Body of pancreas (tissue), 4 donors: Measurements from ENCODE around the gene BABAM2. TPM values are rescaled to one million over a fixed set of nuclear protein-coding genes. Genes with fewer than 3 reads are reported as not detected.

Experiments
- ATAC-seq: fragments of 150-250 bp; one replicate; pipeline ENCODE4 v1.9.1; 2016
- DNase-seq, 4 donors: peaks; one replicate each; pipeline ENCODE4 v3.0.0-alpha.2; 2019
- H3K27ac ChIP-seq, 4 donors: fragments of 200-600 bp; sonication (generic); 1 replicate in 3 of 4; 2 replicates in 1 of 4; pipeline versions ENCODE4 v1.5.1 to v1.6.1; 2016 to 2019; ENCODE audit warnings: mild to moderate bottlenecking in 1 of 4, mixed read lengths in 1 of 4, moderate library complexity in 1 of 4
- H3K27me3 ChIP-seq, 2 donors: fragments of 200-600 bp; sonication (generic); one replicate each; pipeline ENCODE4 v1.6.0; 2016; ENCODE audit warnings: mild to moderate bottlenecking in 1 of 2
- H3K36me3 ChIP-seq, 2 donors: fragments of 200-600 bp; sonication (generic); replicated peaks in 1 of 2; 2 replicates each; pipeline ENCODE4 v1.5.1; 2016; ENCODE audit warnings: low read depth in 2 of 2; ENCODE audit not compliant: insufficient read depth in 1 of 2
- H3K4me1 ChIP-seq: fragments of 200-600 bp; sonication (generic); one replicate; pipeline ENCODE4 v1.6.0; 2016
- H3K4me3 ChIP-seq, 2 donors: fragments of 200-600 bp; sonication (generic); 1 replicate in 1 of 2; 2 replicates in 1 of 2; pipeline ENCODE4 v1.5.1; 2016 to 2019
- H3K9me3 ChIP-seq, 3 donors: fragments of 200-600 bp; sonication (generic); 1 replicate in 2 of 3; 2 replicates in 1 of 3; pipeline ENCODE4 v1.5.1; 2016
- CTCF ChIP-seq, 7 experiments: fragments of 450-650 bp in 4 of 7; fragments of 200-600 bp in 3 of 7; sonication (generic) in 3 of 7; IDR thresholded peaks; one replicate each; pipeline ENCODE4 v1.5.1; 2016 to 2019; ENCODE audit warnings: antibody characterized with exemption in 7 of 7
- POLR2A ChIP-seq, 3 donors: fragments of 450-650 bp; IDR thresholded peaks; one replicate each; pipeline ENCODE4 v1.6.1; 2016; ENCODE audit warnings: antibody characterized with exemption in 3 of 3, mild to moderate bottlenecking in 2 of 3
- WGBS, 2 donors: methylation state at CpG; one replicate each; pipeline ENCODE4 v1.1.5; 2017; 5-methylcytosine and 5-hydroxymethylcytosine counted together
- intact Hi-C: fragments of 100-400 bp; cut with DNase I; formaldehyde crosslinking; loops from one replicate; pipeline ENCODE4 v1.15.1; 2023
- total RNA-seq, 2 donors: library from RNA; depleted of rRNA; stranded (reverse); fragments of >200 nt; gene quantifications; one replicate each; pipeline ENCODE4 v1.1.0, GENCODE V29; 2016

Gene BABAM2
- total RNA-seq, 2 donors from 2014 or later = 20.5 to 22.4 TPM

GRCh38 chr2:28373854-28374253 is 483.3 kb downstream of the BABAM2 start:
- 50 to 56% methylated on average over 4 of the region's 4 CpGs for WGBS, 2 donors
- Histone ChIP-seq H3K4me3 (no peak overlapping the region), H3K4me1 (peaks cover 11% of the 10 kb centered on the region), H3K27me3 (no peaks in the 10 kb centered on the region), H3K36me3 (no peaks in the 10 kb centered on the region), H3K9me3 (no peaks in the 10 kb centered on the region), H3K27ac (no peak overlapping the region)
- DNase-seq (no peak), ATAC-seq (no peak)
- TF ChIP-seq CTCF (IDR thresholded peaks at IDR 0.05) = no peak
- TF ChIP-seq POLR2A (IDR thresholded peaks at IDR 0.05) = no peak
- intact Hi-C loops = no loop called here

- H3K36me3 ChIP-seq = no peaks in the 10 kb centered on the region
- H3K4me1 ChIP-seq = peaks cover 11% of the 10 kb centered on the region
- intact Hi-C loops = no loop called here
- ATAC-seq (no peak), DNase-seq (no peak)
- WGBS, 2 donors = 75 to 92% methylated on average over 4 to 5 of the region's 5 CpGs
- no peak for TF ChIP-seq POLR2A (IDR thresholded peaks at IDR 0.05)
- no peak for TF ChIP-seq CTCF (IDR thresholded peaks at IDR 0.05)
- H3K9me3 ChIP-seq = no peaks in the 10 kb centered on the region
- H3K4me3 ChIP-seq = no peak overlapping the region
- no peaks in the 10 kb centered on the region for H3K27me3 ChIP-seq
- no peak overlapping the region for H3K27ac ChIP-seq
Observed at GRCh38 chr2:28374331-28374730, 483.8 kb downstream of the BABAM2 start.

GRCh38 chr2:28375236-28375635 is 484.7 kb downstream of the BABAM2 start:
- TF ChIP-seq CTCF (IDR thresholded peaks at IDR 0.05) = no peak
- no peak for TF ChIP-seq POLR2A (IDR thresholded peaks at IDR 0.05)
- ATAC-seq (no peak), DNase-seq (no peak)
- no peaks in the 10 kb centered on the region for H3K36me3 ChIP-seq
- 82 to 85% methylated on average over 3 of the region's 3 CpGs for WGBS, 2 donors
- H3K27me3 ChIP-seq = no peaks in the 10 kb centered on the region
- no peak overlapping the region for H3K4me3 ChIP-seq
- H3K9me3 ChIP-seq = no peaks in the 10 kb centered on the region
- H3K27ac ChIP-seq = no peak overlapping the region
- intact Hi-C loops = no loop called here
- peaks cover 11% of the 10 kb centered on the region for H3K4me1 ChIP-seq

- no peaks in the 10 kb centered on the region for H3K27me3 ChIP-seq
- no peak overlapping the region for H3K4me3 ChIP-seq
- H3K36me3 ChIP-seq = no peaks in the 10 kb centered on the region
- H3K4me1 ChIP-seq = peaks cover 11% of the 10 kb centered on the region
- intact Hi-C loops = no loop called here
- no peak for ATAC-seq
- H3K27ac ChIP-seq = no peak overlapping the region
- H3K9me3 ChIP-seq = no peaks in the 10 kb centered on the region
- DNase-seq = no peak
- TF ChIP-seq CTCF (IDR thresholded peaks at IDR 0.05) (no peak), POLR2A (IDR thresholded peaks at IDR 0.05) (no peak)
- 86 to 94% methylated on average over 7 to 8 of the region's 8 CpGs for WGBS, 2 donors
Observed at GRCh38 chr2:28375742-28376631, 485.5 kb downstream of the BABAM2 start.
